HCT116 (cell line): Measurements from ENCODE around the gene TF. TPM values are rescaled to one million over a fixed set of nuclear protein-coding genes. Genes with fewer than 3 reads are reported as not detected.

ENCODE experiments used
- ATAC-seq: fragments of 200-7000 bp; cut with Tn5 transposase; 2 replicates; pipeline ENCODE4 v1.9.1; 2020; ENCODE audit warnings: mild to moderate bottlenecking, moderate library complexity
- BruUV-seq: library from RNA; stranded (reverse); fragments of 400-500 nt; replicated peaks from 2 replicates; lab custom pipeline; 2021; lab: Mats Ljungman, UMichigan
- CTCF ChIA-PET: fragments of 300-600 bp; sonication (Branson Sonifier 250); formaldehyde crosslinking; loops from one replicate; lab custom pipeline; 2021; ENCODE audit warnings: antibody characterized with exemption; lab: Charles Lee
- POLR2A ChIA-PET: fragments of 300-600, 350-600 bp; sonication (Branson Sonifier 250); formaldehyde crosslinking; loops from one replicate; lab custom pipeline; 2021; ENCODE audit warnings: antibody characterized with exemption; lab: Charles Lee
- RAD21 ChIA-PET, 2 experiments: fragments of 300-600 bp; sonication (Branson Sonifier 250); formaldehyde crosslinking; loops; one replicate each; lab custom pipeline; 2023; ENCODE audit warnings: low total read pairs in 2 of 2; ENCODE audit not compliant: uncharacterized antibody in 2 of 2, unreplicated experiment in 2 of 2, low non-redundant PET in 1 of 2; lab: Charles Lee
- DNase-seq: peaks from one replicate; pipeline ENCODE4 v3.0.0-alpha.2; 2010; ENCODE audit warnings: low read depth, low spot score
- H2AFZ ChIP-seq: fragments of 200-600 bp; shearing (Covaris generic), sonication (generic); 2 replicates; pipeline ENCODE4 v1.6.1; 2017; ENCODE audit warnings: low read depth, mixed run types, mixed read lengths, antibody characterized with exemption, low read length; ENCODE audit not compliant: poor library complexity, severe bottlenecking
- H3K27ac ChIP-seq: 2 replicates; pipeline ENCODE4 v1.5.1; 2012; ENCODE audit warnings: low read depth, low read length
- H3K27me3 ChIP-seq: fragments of 200-600 bp; sonication (generic); 2 replicates; pipeline ENCODE4 v1.6.1; 2016; ENCODE audit warnings: mixed run types, low read length, mixed read lengths; ENCODE audit not compliant: insufficient read depth
- H3K36me3 ChIP-seq, 2 experiments: fragments of 200-500 bp in 1 of 2; fragments of 200-600 bp in 1 of 2; sonication (Bioruptor generic) in 1 of 2; sonication (generic) in 1 of 2; 2 replicates each; pipeline versions ENCODE4 v1.5.1 to v1.6.1; 2014 to 2016; ENCODE audit warnings: low read length in 2 of 2, inconsistent platforms in 1 of 2, mixed read lengths in 1 of 2, mixed run types in 1 of 2; ENCODE audit not compliant: insufficient read depth in 2 of 2, control insufficient read depth in 1 of 2
- H3K4me1 ChIP-seq, 2 experiments: fragments of 200-600 bp in 1 of 2; sonication (generic) in 1 of 2; 2 replicates each; pipeline versions ENCODE4 v1.5.1 to v1.6.1; 2012 to 2017; ENCODE audit warnings: low read length in 2 of 2, inconsistent platforms in 1 of 2, mild to moderate bottlenecking in 1 of 2, mixed read lengths in 1 of 2, mixed run types in 1 of 2, moderate library complexity in 1 of 2; ENCODE audit not compliant: insufficient read depth in 2 of 2, control insufficient read depth in 1 of 2
- H3K4me2 ChIP-seq: fragments of 200-600 bp; sonication (generic); 2 replicates; pipeline ENCODE4 v1.6.1; 2017; ENCODE audit warnings: mixed run types, low read length, mixed read lengths
- H3K4me3 ChIP-seq, 2 experiments: fragments of 200-600 bp in 1 of 2; sonication (generic) in 1 of 2; replicated peaks in 1 of 2; 2 replicates each; pipeline ENCODE4 v1.5.1; 2011 to 2016; ENCODE audit warnings: low read length in 2 of 2, control low read depth in 1 of 2, low read depth in 1 of 2, mild to moderate bottlenecking in 1 of 2, mixed read lengths in 1 of 2, mixed run types in 1 of 2
- H3K79me2 ChIP-seq: fragments of 200-600 bp; sonication (generic); 2 replicates; pipeline ENCODE4 v1.6.1; 2017; ENCODE audit warnings: mild to moderate bottlenecking, mixed run types, low read length, moderate library complexity, mixed read lengths; ENCODE audit not compliant: insufficient read depth
- H3K9ac ChIP-seq: fragments of 200-600 bp; sonication (generic); 2 replicates; pipeline ENCODE4 v1.6.1; 2016; ENCODE audit warnings: low read length, mixed read lengths
- H3K9me2 ChIP-seq: fragments of 200-600 bp; sonication (generic), shearing (Covaris generic); 2 replicates; pipeline ENCODE4 v1.6.1; 2017; ENCODE audit warnings: mixed run types, mild to moderate bottlenecking, moderate library complexity; ENCODE audit not compliant: insufficient read depth
- H3K9me3 ChIP-seq, 2 experiments: fragments of 200-500 bp in 1 of 2; fragments of 200-600 bp in 1 of 2; sonication (Bioruptor generic) in 1 of 2; sonication (generic) in 1 of 2; 2 replicates each; pipeline ENCODE4 v1.6.1; 2014 to 2017; ENCODE audit warnings: low read length in 2 of 2, mixed read lengths in 2 of 2, inconsistent platforms in 1 of 2, low read depth in 1 of 2, mild to moderate bottlenecking in 1 of 2, mixed run types in 1 of 2, moderate library complexity in 1 of 2; ENCODE audit not compliant: control insufficient read depth in 1 of 2, insufficient read depth in 1 of 2
- H4K20me1 ChIP-seq: fragments of 200-600 bp; sonication (generic), shearing (Covaris generic); 2 replicates; pipeline ENCODE4 v1.6.1; 2017; ENCODE audit warnings: mixed run types, mild to moderate bottlenecking, moderate library complexity; ENCODE audit not compliant: insufficient read depth
- CBX3 ChIP-seq: IDR thresholded peaks from 2 replicates; pipeline ENCODE4 v1.6.1; 2012; ENCODE audit warnings: low read depth
- CEBPB ChIP-seq: IDR thresholded peaks from 2 replicates; pipeline ENCODE4 v1.6.1; 2012; ENCODE audit warnings: low read depth
- ELF1 ChIP-seq: IDR thresholded peaks from 2 replicates; pipeline ENCODE4 v1.6.1; 2012; ENCODE audit warnings: low read depth, borderline replicate concordance
- EZH2 ChIP-seq: fragments of 200-600 bp; sonication (generic); IDR thresholded peaks from 2 replicates; pipeline ENCODE4 v1.6.1; 2017; ENCODE audit warnings: antibody characterized with exemption, mixed run types
- JUND ChIP-seq: IDR thresholded peaks from 2 replicates; pipeline ENCODE4 v1.6.1; 2012
- POLR2A ChIP-seq: IDR thresholded peaks from 2 replicates; pipeline ENCODE4 v1.7.0; 2011; ENCODE audit warnings: borderline replicate concordance; ENCODE audit not compliant: insufficient read depth, insufficient read length; ENCODE audit errors: extremely low read depth
- POLR2AphosphoS5 ChIP-seq: IDR thresholded peaks from 2 replicates; pipeline ENCODE4 v1.6.1; 2011; ENCODE audit warnings: mild to moderate bottlenecking, low read depth, low read length, moderate library complexity
- RAD21 ChIP-seq: IDR thresholded peaks from 2 replicates; pipeline ENCODE4 v1.6.1; 2012; ENCODE audit warnings: low read depth, mild to moderate bottlenecking
- SP1 ChIP-seq: IDR thresholded peaks from 2 replicates; pipeline ENCODE4 v1.6.1; 2012; ENCODE audit warnings: low read depth
- TCF7L2 ChIP-seq: IDR thresholded peaks from 2 replicates; pipeline ENCODE4 v1.7.0; 2011; ENCODE audit warnings: borderline replicate concordance, inconsistent platforms; ENCODE audit not compliant: insufficient read depth, insufficient read length; ENCODE audit errors: extremely low read depth
- YY1 ChIP-seq: IDR thresholded peaks from 2 replicates; pipeline ENCODE4 v1.6.1; 2011; ENCODE audit warnings: low read length, low read depth, moderate library complexity, mild to moderate bottlenecking; ENCODE audit not compliant: insufficient replicate concordance; ENCODE audit errors: extremely low read depth
- ZFX ChIP-seq: fragments of 450-650 bp; IDR thresholded peaks from 2 replicates; pipeline ENCODE4 v1.6.1; 2017
- ZNF274 ChIP-seq: fragments of 200-500 bp; sonication (Bioruptor generic); IDR thresholded peaks from 2 replicates; pipeline ENCODE4 v1.6.1; 2014; ENCODE audit warnings: mild to moderate bottlenecking, low read depth, low read length, inconsistent platforms
- intact Hi-C: fragments of 100-400 bp; cut with micrococcal nuclease; formaldehyde crosslinking; loops from 2 replicates; pipeline ENCODE4 v1.10.0; 2022
- total RNA-seq: library from RNA; stranded (reverse); gene quantifications from one replicate; pipeline ENCODE4 v1.2.1, GENCODE V29; 2021; ENCODE audit not compliant: unreplicated experiment
- TF ChIP-seq, protein P1 (sequence below): IDR thresholded peaks from 2 replicates; pipeline ENCODE4 v1.6.1; 2012
- TF ChIP-seq, protein P2 (sequence below): IDR thresholded peaks from 2 replicates; pipeline ENCODE4 v1.6.1; 2012
- TF ChIP-seq, protein P3 (sequence below): IDR thresholded peaks from 2 replicates; pipeline ENCODE4 v1.6.1; 2011; ENCODE audit warnings: mild to moderate bottlenecking, low read length, moderate library complexity; ENCODE audit not compliant: insufficient replicate concordance; ENCODE audit errors: extremely low read depth
- TF ChIP-seq, protein P4 (sequence below), 3 experiments: fragments of 200-600 bp in 1 of 3; sonication (generic) in 1 of 3; IDR thresholded peaks in 2 of 3; conservative IDR thresholded peaks in 1 of 3; 2 replicates each; pipeline ENCODE4 v1.5.1; 2012 to 2017; ENCODE audit warnings: low read depth in 2 of 3, low read length in 2 of 3, antibody characterized with exemption in 1 of 3, borderline replicate concordance in 1 of 3, control low read depth in 1 of 3, mild to moderate bottlenecking in 1 of 3, mixed read lengths in 1 of 3, mixed run types in 1 of 3, moderate library complexity in 1 of 3; ENCODE audit not compliant: insufficient read depth in 1 of 3

Gene TF
- total RNA-seq, 1 experiment from 2014 or later: 10.4 TPM

DNA sequence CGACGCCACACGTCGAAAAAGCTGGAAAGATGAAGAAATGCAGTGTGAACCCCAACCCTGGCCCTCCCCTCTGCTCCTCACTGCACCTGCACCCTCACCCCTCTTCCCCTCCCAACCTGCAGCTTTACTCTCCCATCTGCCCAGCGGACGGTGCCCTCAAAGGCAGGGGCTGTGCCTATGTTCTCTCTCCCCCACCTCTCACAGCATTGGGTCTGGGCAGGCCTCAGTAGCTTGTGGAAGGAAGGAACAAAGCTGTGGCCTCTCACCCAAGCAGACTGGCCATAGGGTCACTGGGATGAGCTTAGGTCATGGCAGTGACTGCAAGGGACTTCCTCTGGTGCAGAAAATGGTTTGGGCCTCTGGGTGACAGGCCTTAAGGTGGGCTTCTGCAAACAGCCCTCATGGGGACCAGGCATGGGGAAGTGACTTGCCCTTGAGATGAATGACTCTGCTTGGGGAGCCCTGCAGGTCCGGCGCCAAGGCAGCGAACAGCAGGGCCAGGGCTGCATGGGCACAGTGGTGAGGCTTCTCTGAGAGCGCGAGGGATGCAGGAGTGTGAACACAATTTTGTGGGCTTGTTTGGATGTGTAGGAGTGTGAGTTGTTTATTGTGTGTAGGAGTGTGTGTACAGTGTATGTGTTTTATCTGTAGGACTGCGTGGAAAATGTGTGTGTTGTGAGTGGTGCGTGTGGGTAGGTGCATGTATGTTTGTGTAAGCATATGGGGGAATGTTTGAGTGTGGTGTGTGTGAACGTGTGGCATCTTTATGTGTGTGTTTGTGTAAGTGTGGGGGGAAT lies 88.6 kb downstream of the TF start:
- DNase-seq: no peak
- Histone ChIP-seq H3K9ac (no peak overlapping the region), H2AFZ (no peak overlapping the region), H4K20me1 (no peaks in the 10 kb centered on the region), H3K27me3 (no peaks in the 10 kb centered on the region), H3K36me3 (no peaks in the 10 kb centered on the region), H3K4me2 (no peak overlapping the region), H3K9me2 (no peaks in the 10 kb centered on the region), H3K27ac (no peak overlapping the region), H3K4me1 (no peaks in the 10 kb centered on the region), H3K79me2 (no peaks in the 10 kb centered on the region), H3K9me3 (no peaks in the 10 kb centered on the region), H3K4me3 (no peak overlapping the region)
- no TSS peak for BruUV-seq
- intact Hi-C loops: no loop called here
- ChIA-PET POLR2A (no interaction called here), RAD21 (no interaction called here), CTCF (no interaction called here)
- no peak for ATAC-seq
- TF ChIP-seq, protein P1, sequence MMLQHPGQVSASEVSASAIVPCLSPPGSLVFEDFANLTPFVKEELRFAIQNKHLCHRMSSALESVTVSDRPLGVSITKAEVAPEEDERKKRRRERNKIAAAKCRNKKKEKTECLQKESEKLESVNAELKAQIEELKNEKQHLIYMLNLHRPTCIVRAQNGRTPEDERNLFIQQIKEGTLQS: no peak
- TF ChIP-seq ZFX: no peak
- TF ChIP-seq YY1: no peak
- TF ChIP-seq, protein P2, sequence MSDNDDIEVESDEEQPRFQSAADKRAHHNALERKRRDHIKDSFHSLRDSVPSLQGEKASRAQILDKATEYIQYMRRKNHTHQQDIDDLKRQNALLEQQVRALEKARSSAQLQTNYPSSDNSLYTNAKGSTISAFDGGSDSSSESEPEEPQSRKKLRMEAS: no peak
- no peak for TF ChIP-seq CEBPB
- no peak for TF ChIP-seq CBX3
- TF ChIP-seq ELF1: no peak
- TF ChIP-seq, protein P3, sequence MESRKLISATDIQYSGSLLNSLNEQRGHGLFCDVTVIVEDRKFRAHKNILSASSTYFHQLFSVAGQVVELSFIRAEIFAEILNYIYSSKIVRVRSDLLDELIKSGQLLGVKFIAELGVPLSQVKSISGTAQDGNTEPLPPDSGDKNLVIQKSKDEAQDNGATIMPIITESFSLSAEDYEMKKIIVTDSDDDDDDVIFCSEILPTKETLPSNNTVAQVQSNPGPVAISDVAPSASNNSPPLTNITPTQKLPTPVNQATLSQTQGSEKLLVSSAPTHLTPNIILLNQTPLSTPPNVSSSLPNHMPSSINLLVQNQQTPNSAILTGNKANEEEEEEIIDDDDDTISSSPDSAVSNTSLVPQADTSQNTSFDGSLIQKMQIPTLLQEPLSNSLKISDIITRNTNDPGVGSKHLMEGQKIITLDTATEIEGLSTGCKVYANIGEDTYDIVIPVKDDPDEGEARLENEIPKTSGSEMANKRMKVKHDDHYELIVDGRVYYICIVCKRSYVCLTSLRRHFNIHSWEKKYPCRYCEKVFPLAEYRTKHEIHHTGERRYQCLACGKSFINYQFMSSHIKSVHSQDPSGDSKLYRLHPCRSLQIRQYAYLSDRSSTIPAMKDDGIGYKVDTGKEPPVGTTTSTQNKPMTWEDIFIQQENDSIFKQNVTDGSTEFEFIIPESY: no peak
- TF ChIP-seq TCF7L2: no peak
- TF ChIP-seq ZNF274: no peak
- TF ChIP-seq SP1: no peak
- no peak for TF ChIP-seq EZH2
- TF ChIP-seq RAD21: no peak
- TF ChIP-seq POLR2AphosphoS5: no peak
- TF ChIP-seq POLR2A: no peak
- no peak for TF ChIP-seq JUND
- TF ChIP-seq, protein P4, sequence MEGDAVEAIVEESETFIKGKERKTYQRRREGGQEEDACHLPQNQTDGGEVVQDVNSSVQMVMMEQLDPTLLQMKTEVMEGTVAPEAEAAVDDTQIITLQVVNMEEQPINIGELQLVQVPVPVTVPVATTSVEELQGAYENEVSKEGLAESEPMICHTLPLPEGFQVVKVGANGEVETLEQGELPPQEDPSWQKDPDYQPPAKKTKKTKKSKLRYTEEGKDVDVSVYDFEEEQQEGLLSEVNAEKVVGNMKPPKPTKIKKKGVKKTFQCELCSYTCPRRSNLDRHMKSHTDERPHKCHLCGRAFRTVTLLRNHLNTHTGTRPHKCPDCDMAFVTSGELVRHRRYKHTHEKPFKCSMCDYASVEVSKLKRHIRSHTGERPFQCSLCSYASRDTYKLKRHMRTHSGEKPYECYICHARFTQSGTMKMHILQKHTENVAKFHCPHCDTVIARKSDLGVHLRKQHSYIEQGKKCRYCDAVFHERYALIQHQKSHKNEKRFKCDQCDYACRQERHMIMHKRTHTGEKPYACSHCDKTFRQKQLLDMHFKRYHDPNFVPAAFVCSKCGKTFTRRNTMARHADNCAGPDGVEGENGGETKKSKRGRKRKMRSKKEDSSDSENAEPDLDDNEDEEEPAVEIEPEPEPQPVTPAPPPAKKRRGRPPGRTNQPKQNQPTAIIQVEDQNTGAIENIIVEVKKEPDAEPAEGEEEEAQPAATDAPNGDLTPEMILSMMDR (IDR thresholded peaks at IDR 0.05 in 2 of 3, conservative IDR thresholded peaks at IDR 0.05 in 1 of 3; ENCODE audit: borderline replicate concordance in 1 of 3, insufficient read depth in 1 of 3, low read depth in 2 of 3, low read length in 2 of 3): no peak
